Effector memory CD4-positive, alpha-beta T cell (primary cell): Measurements from ENCODE around the gene ABCB9.

Experiments
- DNase-seq, 3 donors: peaks; one replicate each; pipeline ENCODE4 v3.0.0-alpha.2; 2020
- H3K27ac ChIP-seq: 2 replicates; pipeline ENCODE4 v1.7.0; 2013; ENCODE audit warnings: mild to moderate bottlenecking, low read length, moderate library complexity; ENCODE audit not compliant: insufficient read depth, poor library complexity, severe bottlenecking
- H3K27me3 ChIP-seq: replicated peaks from 2 replicates; pipeline ENCODE4 v1.7.0; 2013; ENCODE audit warnings: mild to moderate bottlenecking, low read length; ENCODE audit not compliant: insufficient read depth, control insufficient read depth, poor library complexity, severe bottlenecking
- H3K36me3 ChIP-seq: 2 replicates; pipeline ENCODE4 v1.7.0; 2013; ENCODE audit warnings: mild to moderate bottlenecking, low read length, moderate library complexity; ENCODE audit not compliant: control insufficient read depth, insufficient read depth
- H3K4me1 ChIP-seq: 2 replicates; pipeline ENCODE4 v1.7.0; 2013; ENCODE audit warnings: low read length, mild to moderate bottlenecking; ENCODE audit not compliant: control insufficient read depth, insufficient read depth, poor library complexity, severe bottlenecking
- H3K4me3 ChIP-seq: 2 replicates; pipeline ENCODE4 v1.7.0; 2013; ENCODE audit warnings: low read length, low read depth, mild to moderate bottlenecking; ENCODE audit not compliant: insufficient read depth, poor library complexity, severe bottlenecking
- H3K9me3 ChIP-seq: 2 replicates; pipeline ENCODE4 v1.7.0; 2013; ENCODE audit warnings: mild to moderate bottlenecking, low read length, moderate library complexity; ENCODE audit not compliant: control insufficient read depth

The ABCB9 gene

DNA sequence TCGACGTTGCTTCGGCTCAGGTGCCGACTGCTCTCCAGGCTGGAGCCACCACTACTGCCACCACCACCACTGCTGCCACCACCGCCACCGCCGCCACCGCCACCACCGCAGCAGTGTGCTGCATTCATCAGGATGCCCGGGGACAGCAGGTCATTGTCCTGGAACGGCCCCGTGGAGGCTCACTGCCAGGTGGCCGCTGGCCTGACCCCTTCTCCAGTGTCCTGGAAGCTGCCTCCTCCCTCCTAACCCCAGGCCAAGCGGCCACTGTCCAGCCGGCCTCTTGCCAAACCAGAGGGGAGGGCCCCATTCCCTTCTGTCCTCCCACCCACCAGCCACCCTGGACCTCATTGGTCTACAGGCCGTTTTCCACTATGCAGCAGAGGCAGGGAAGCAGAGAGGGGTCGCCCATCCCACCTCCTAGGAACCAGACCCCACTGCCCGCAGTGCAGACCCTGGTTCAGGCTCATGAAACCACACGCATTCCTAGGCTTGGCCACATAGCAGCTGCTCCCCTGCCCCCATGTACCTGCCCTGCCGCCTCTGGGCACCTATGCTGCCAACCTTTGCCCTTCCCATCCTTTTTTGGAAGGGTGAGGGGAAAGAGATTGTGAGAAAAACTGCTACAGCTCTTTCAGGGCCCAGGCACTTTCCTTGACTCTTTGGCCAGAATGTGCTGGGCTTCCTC, 29.4 kb upstream of the ABCB9 start:
- H3K4me3 ChIP-seq: no peak overlapping the region
- H3K36me3 ChIP-seq: peaks cover 16% of the 10 kb centered on the region
- no peak for DNase-seq
- no peak overlapping the region for H3K27ac ChIP-seq
- no peaks in the 10 kb centered on the region for H3K4me1 ChIP-seq
- no peaks in the 10 kb centered on the region for H3K27me3 ChIP-seq
- H3K9me3 ChIP-seq: no peaks in the 10 kb centered on the region

DNA sequence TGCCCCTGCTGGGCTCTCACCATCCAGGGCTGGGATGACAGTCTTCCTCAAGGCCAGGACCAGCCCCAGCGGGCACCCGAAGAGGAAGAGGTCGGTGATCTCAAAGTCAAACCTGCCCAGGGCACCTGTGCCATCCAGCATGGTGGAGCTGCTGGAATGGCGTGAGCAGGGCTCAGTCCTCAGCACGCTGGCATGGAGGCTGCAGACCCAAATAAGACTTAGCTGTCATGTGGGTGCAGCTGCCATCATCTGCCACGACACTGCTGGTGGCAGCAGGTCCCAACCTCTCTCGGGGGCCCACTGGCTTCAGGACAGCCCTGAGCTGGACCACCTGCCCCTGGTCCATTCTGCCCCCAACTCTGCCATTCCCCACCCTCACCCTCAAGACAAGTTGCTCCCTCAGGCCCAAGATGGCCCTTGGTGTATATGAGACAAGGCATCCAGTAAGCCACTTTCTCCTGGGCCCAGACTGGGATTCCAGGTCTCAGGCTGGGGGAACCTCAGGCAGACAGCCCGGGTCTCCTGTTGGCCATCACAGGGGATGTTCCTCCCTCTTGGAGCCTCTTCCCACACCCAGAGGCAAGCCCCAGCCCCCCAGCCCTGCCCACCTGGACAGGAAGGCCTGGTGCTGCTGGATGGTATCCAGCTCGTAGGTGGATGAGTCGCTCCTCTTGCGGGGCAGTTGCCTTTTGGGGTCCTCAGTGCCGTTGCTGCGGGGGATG, 28.7 kb upstream of the ABCB9 start:
- Histone ChIP-seq H3K9me3 (no peaks in the 10 kb centered on the region), H3K27me3 (no peaks in the 10 kb centered on the region)

DNA sequence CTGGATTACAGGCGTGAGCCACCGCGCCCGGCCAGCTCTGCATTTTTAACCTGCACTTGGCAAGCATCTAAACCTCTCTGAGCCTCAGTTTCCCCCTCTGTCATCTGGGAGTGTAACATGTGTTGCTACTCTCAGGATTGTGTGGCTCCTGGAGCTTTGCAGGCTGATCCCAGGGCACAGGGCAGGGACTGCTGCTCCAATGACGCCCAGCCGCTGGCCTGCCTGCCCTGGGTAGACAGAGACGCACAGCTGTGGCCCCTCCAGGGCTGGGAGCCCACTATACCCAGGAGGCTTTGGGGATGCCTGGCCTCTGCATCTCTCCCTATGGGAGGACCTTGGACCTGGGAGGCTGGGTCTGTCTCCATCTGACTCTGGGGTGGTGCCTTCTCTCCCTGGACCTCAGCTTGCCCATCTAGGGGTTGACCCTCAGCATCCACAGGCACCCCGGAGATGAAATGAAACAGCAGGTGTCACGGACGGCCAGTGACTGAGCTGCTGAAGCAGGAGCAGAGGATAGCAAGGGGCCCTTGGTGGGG, 27.9 kb upstream of the ABCB9 start:
- DNase-seq: no peak
- Histone ChIP-seq H3K36me3 (peaks cover 5% of the 10 kb centered on the region), H3K4me1 (no peaks in the 10 kb centered on the region), H3K27me3 (no peaks in the 10 kb centered on the region), H3K9me3 (no peaks in the 10 kb centered on the region), H3K4me3 (no peak overlapping the region), H3K27ac (no peak overlapping the region)

More for the DNA sequence above, 28.7 kb upstream of the ABCB9 start:
- H3K36me3 ChIP-seq: peaks cover 9% of the 10 kb centered on the region
- no peaks in the 10 kb centered on the region for H3K4me1 ChIP-seq
- no peak overlapping the region for H3K27ac ChIP-seq
- H3K4me3 ChIP-seq: no peak overlapping the region
- DNase-seq: no peak

DNA sequence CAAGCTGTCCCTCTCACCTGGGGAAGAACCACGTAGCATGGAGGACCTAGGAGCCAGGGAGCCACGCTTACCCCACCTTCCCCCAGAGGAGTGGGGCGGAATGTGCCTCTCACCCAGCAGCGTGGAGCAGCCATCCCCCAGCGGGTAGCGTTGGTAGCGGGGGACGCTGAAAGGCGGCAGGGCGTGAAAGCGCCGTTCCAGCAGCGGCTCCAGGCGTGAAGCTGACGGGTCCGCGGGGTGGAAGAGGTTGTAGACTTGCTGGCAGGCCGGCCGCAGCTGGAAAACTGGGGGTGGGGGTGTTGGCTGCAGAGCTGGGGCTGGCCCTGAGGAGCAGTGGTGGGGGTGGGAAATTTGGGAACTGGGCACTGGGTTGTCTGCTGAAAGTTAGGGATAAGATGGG, 26.1 kb upstream of the ABCB9 start:
- H3K27me3 ChIP-seq: no peaks in the 10 kb centered on the region
- H3K4me1 ChIP-seq: no peaks in the 10 kb centered on the region
- no peak for DNase-seq
- H3K4me3 ChIP-seq: no peak overlapping the region
- no peak overlapping the region for H3K27ac ChIP-seq
- no peaks in the 10 kb centered on the region for H3K9me3 ChIP-seq
- peaks cover 15% of the 10 kb centered on the region for H3K36me3 ChIP-seq

DNA sequence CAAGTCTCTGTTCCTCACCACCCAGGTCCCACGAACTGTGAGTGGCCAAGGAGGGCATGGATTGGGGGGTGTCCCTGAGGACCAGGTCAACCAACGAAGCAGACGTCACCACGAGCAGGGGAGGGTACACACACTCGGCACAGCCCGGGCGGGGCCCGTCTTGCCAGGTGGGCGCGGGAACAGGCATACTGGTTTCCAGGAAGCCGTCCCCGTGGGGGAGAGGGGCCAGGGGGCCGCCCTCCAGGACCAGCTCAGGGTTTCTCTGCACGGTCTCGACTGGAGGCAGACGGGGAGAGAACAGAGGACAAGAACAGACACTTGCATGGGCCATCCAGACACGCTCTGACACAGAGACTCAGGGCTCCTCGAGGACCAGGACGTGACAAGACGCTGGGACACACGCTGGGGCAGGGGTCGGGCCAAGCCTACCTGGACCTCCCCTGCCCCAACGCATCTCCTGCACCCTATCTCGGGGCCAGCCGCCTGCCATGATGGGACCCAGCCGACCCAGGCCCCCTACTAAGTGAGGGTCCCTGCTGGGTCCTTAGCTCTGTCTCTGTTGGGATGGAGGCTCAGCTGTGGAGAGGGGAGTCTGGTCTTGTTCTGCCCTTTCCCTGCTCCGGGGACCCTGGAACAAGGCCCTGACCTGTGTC, 25.5 kb upstream of the ABCB9 start:
- H3K36me3 ChIP-seq: peaks cover 16% of the 10 kb centered on the region
- no peaks in the 10 kb centered on the region for H3K9me3 ChIP-seq
- H3K4me3 ChIP-seq: no peak overlapping the region

DNA sequence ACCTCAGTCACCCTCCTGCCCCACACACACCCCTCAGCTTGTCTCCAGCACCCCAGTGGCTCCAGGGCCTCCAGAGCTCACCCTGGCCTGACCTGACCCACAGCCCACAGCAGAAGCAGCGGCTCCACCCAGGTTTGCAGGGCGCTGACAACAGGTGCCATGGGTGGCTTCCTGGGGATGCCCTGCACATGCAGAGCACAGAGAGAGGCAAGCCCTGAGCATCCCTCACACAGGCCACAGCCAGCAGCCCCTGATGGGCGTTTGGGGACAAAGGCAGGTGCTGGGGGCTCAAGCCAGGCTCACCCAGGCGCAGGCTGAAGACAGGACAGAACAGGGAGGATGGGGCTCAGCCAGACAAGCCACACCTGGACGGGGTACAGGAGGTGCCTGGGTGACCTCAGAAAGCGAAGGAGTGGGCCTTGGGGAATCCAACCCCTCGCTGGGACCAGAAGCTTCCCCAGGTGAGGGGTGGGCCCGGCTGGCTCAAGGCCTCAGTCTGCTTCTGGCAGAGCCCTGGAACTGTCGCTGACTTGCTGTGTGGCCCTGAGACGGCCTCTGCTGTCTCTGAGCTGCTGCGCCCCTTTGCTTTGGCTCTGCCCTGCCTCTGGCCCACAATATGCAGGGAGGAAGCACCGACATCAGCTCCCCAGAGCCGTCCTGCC, 24.8 kb upstream of the ABCB9 start:
- Histone ChIP-seq H3K36me3 (peaks cover 11% of the 10 kb centered on the region), H3K4me3 (no peak overlapping the region), H3K27me3 (no peaks in the 10 kb centered on the region), H3K27ac (no peak overlapping the region), H3K4me1 (no peaks in the 10 kb centered on the region), H3K9me3 (no peaks in the 10 kb centered on the region)
- DNase-seq: no peak

More for the DNA sequence above, 25.5 kb upstream of the ABCB9 start:
- Histone ChIP-seq H3K27me3 (no peaks in the 10 kb centered on the region), H3K27ac (no peak overlapping the region), H3K4me1 (no peaks in the 10 kb centered on the region)
- no peak for DNase-seq

DNA sequence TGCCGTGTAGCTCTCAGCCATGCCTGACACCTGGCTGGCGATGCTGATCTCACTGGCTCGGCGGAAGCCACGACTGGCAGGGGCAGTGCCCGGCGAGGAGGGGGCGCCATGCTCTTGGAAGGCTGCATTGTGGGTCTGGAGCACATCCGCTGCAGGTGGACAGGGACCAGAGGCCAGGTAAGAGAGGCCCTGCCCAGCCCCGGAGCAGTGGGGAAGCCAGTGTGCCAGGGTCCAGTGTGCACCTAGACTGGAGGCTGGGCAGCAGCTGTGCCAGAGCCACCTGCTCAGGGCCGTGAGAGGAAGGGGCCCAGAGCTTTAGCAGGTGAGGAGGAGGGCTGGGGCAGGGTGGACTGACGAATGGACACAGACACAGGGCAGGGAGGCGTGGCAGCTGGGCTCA, 24.3 kb upstream of the ABCB9 start:
- Histone ChIP-seq H3K27me3 (no peaks in the 10 kb centered on the region), H3K4me1 (no peaks in the 10 kb centered on the region), H3K36me3 (peaks cover 11% of the 10 kb centered on the region), H3K4me3 (no peak overlapping the region), H3K9me3 (no peaks in the 10 kb centered on the region), H3K27ac (no peak overlapping the region)
- no peak for DNase-seq

DNA sequence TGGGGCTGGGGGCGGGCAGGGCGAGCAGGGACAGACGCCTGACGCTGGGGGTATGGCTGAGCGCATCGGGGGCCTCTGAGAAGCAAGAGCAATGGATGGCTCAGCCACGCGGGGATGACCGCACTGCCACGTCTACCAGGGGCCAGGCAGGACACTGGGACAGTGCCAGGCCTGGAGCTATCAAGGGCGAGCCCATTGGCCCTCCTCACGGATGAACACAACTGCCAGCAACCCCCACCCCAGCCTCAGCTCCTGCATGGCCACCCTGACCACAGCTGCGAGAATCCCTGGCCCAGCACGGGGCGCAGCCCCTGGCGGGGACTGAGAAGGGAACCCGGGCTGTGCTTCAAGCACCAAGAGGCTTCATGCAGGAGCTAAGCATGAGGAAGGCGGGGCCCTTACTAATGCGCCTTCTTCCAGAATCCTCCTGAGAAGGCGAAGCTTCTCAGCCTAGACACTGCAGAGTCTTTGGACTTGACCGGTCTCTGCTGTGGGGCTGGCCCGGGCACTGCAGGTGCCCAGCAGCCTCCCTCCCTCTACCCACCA, 23.7 kb upstream of the ABCB9 start:
- no peaks in the 10 kb centered on the region for H3K27me3 ChIP-seq
- DNase-seq: no peak
- peaks cover 11% of the 10 kb centered on the region for H3K36me3 ChIP-seq
- H3K4me1 ChIP-seq: no peaks in the 10 kb centered on the region
- no peak overlapping the region for H3K4me3 ChIP-seq
- no peak overlapping the region for H3K27ac ChIP-seq
- no peaks in the 10 kb centered on the region for H3K9me3 ChIP-seq

DNA sequence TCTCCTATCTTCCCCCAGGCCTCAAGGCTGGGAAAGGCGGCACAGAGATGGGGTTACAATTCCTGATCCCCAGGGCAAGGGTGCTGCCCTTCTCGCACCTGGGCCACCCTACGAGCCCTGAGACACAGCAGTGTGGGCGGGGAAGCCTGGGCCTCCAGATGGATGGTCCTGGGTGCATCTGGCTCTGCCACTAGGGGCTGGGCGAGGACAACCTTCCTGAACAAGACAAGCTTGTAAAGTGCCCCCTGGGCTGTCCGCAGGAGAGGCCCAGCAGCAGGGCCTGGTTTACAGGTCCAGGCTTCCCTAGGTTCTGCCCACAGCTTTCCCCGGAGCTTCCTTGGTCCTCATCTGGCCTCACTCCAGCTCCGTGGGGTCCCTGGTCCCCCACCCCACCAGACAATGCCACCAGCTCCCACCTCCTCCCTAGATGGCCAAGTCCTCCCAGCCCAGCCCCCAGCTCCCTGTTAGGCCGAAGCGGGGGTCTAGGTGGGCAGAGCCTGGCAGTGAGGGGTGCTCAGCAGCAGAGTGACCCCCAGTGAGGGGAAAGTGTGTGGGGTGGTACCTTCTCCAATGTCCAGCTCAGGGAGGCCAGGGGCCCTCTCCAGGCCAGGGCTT, 23.1 kb upstream of the ABCB9 start:
- Histone ChIP-seq H3K27ac (no peak overlapping the region), H3K9me3 (no peaks in the 10 kb centered on the region), H3K27me3 (no peaks in the 10 kb centered on the region), H3K4me3 (no peak overlapping the region), H3K4me1 (no peaks in the 10 kb centered on the region), H3K36me3 (peaks cover 11% of the 10 kb centered on the region)
- no peak for DNase-seq
